ENCODE results near the gene BCL11B. TPM values are rescaled to one million over a fixed set of nuclear protein-coding genes. Genes with fewer than 3 reads are reported as not detected.

The BCL11B gene
- total and polyA plus RNA-seq, 4 donors, result 0.20 to 2.3 (median 0.66) TPM

DNA sequence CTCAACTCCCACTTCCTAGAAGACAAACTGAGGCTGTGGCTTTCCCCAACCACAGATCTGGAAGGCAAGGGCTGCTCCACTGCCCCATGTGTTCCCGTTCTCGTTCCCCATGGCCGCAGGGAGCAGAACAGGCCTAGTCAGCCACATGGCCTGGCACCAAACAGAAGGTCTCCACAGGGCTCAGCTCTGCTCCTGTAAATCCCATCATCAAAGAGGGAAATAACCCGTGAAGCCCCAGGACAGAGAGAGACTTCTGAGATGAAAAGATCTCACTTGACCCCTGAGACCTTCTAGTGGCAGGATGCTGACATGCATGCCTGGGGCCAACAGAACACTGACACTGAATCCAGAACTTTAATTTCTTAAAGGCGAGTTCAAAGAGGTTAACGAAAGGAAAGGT, 68.9 kb downstream of the BCL11B start:
- WGBS, 2 donors, result 83 to 86% methylated on average over 6 of the region's 6 CpGs
- ATAC-seq (ENCODE audit: insufficient read depth, low FRiP score), result no peak
- H3K4me3 ChIP-seq, result no peak overlapping the region
- no peak for DNase-seq
- H3K27me3 ChIP-seq (ENCODE audit: control insufficient read depth in 3 of 3, insufficient read depth in 3 of 3, low read length in 2 of 3), result no peaks in the 10 kb centered on the region
- H3K36me3 ChIP-seq (ENCODE audit: control insufficient read depth in 4 of 4, insufficient read depth in 4 of 4, low read length in 4 of 4), result no peaks in the 10 kb centered on the region
- H3K9me3 ChIP-seq (ENCODE audit: control insufficient read depth in 4 of 4, insufficient read depth in 3 of 4, low read length in 3 of 4), result no peaks in the 10 kb centered on the region
- H3K4me1 ChIP-seq (ENCODE audit: control insufficient read depth in 5 of 5, insufficient read depth in 5 of 5, low read length in 5 of 5), result no peaks in the 10 kb centered on the region
- no peak overlapping the region for H3K27ac ChIP-seq (ENCODE audit: low read depth in 1 of 2, low read length in 1 of 2)
- H3K9ac ChIP-seq (ENCODE audit: insufficient read depth in 1 of 2, low read length in 2 of 2), result no peak overlapping the region
- TF ChIP-seq, protein P1, sequence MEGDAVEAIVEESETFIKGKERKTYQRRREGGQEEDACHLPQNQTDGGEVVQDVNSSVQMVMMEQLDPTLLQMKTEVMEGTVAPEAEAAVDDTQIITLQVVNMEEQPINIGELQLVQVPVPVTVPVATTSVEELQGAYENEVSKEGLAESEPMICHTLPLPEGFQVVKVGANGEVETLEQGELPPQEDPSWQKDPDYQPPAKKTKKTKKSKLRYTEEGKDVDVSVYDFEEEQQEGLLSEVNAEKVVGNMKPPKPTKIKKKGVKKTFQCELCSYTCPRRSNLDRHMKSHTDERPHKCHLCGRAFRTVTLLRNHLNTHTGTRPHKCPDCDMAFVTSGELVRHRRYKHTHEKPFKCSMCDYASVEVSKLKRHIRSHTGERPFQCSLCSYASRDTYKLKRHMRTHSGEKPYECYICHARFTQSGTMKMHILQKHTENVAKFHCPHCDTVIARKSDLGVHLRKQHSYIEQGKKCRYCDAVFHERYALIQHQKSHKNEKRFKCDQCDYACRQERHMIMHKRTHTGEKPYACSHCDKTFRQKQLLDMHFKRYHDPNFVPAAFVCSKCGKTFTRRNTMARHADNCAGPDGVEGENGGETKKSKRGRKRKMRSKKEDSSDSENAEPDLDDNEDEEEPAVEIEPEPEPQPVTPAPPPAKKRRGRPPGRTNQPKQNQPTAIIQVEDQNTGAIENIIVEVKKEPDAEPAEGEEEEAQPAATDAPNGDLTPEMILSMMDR (IDR thresholded peaks at IDR 0.05; ENCODE audit: control extremely low read depth, extremely low read depth), result no peak

DNA sequence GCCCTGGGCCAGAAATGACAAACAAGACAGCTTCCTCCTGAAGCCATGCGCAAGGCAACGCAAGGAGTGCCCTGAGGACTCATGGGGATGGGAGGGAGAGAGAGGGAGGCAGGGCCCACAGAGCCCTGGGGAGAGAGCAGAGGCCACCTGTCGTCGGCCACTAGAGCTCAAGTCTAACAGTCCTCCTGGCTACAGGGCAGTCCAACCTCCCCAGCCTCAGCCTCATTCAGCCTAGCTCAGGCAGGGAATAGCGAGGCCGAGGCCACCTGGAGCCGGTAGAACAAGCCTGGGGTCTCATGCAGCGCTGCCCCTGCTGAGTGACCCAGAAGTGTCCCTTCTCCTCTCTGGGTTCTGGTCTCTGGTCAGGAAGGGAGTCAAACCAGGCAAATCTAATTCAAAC, 69.5 kb downstream of the BCL11B start:
- TF ChIP-seq, protein P1 (IDR thresholded peaks at IDR 0.05; ENCODE audit: control extremely low read depth, extremely low read depth), result no peak
- Histone ChIP-seq H3K4me3 (no peak overlapping the region), H3K9me3 (ENCODE audit: control insufficient read depth in 4 of 4, insufficient read depth in 3 of 4, low read length in 3 of 4) (no peaks in the 10 kb centered on the region), H3K36me3 (ENCODE audit: control insufficient read depth in 4 of 4, insufficient read depth in 4 of 4, low read length in 4 of 4) (no peaks in the 10 kb centered on the region), H3K27ac (ENCODE audit: low read depth in 1 of 2, low read length in 1 of 2) (no peak overlapping the region), H3K9ac (ENCODE audit: insufficient read depth in 1 of 2, low read length in 2 of 2) (no peak overlapping the region), H3K4me1 (ENCODE audit: control insufficient read depth in 5 of 5, insufficient read depth in 5 of 5, low read length in 5 of 5) (no peaks in the 10 kb centered on the region), H3K27me3 (ENCODE audit: control insufficient read depth in 3 of 3, insufficient read depth in 3 of 3, low read length in 2 of 3) (no peaks in the 10 kb centered on the region)
- ATAC-seq (ENCODE audit: insufficient read depth, low FRiP score), result no peak
- no peak for DNase-seq
- WGBS, 2 donors, result 82 to 91% methylated on average over 8 of the region's 8 CpGs

DNA sequence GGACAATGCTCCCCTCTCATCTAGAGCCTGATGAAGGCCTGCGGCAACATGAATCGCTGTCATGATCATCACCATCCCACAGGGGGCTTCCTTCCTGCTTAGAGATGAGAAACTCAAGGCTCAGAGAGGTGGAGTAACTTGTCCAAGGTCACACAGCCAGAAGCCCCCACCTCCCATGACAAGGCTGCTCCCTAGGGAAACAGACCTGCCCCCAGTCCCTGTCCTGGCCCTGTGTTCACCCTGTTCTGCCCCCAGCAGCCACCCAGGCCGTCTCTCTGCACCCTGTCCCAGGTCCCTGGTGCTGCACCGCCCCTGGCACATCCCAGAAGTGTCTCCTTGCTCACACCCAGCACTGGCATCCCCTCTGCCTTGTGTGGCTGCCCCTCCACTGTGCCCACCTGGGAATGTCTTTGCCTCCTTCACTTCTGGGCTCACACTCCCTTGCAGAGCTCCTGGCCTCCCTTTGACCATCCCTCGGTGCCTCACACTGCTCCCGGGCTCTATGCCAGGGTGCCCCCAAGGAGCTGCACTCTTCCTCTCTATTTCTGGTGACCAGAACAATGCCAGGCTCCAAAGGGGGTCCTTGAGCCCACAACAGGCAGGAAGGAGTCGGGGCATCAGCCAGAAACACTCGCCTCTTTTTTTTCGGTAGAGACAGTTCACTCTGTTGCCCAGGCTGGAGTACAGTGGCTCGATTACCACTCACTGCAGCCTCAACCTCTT, 70.5 kb downstream of the BCL11B start:
- WGBS, 2 donors, result 85 to 86% methylated on average over 10 of the region's 10 CpGs
- Histone ChIP-seq H3K4me1 (ENCODE audit: control insufficient read depth in 5 of 5, insufficient read depth in 5 of 5, low read length in 5 of 5) (no peaks in the 10 kb centered on the region), H3K27me3 (ENCODE audit: control insufficient read depth in 3 of 3, insufficient read depth in 3 of 3, low read length in 2 of 3) (no peaks in the 10 kb centered on the region), H3K4me3 (no peak overlapping the region), H3K27ac (ENCODE audit: low read depth in 1 of 2, low read length in 1 of 2) (no peak overlapping the region), H3K9ac (ENCODE audit: insufficient read depth in 1 of 2, low read length in 2 of 2) (no peak overlapping the region), H3K36me3 (ENCODE audit: control insufficient read depth in 4 of 4, insufficient read depth in 4 of 4, low read length in 4 of 4) (no peaks in the 10 kb centered on the region), H3K9me3 (ENCODE audit: control insufficient read depth in 4 of 4, insufficient read depth in 3 of 4, low read length in 3 of 4) (no peaks in the 10 kb centered on the region)
- TF ChIP-seq, protein P1 (IDR thresholded peaks at IDR 0.05; ENCODE audit: control extremely low read depth, extremely low read depth), result no peak
- no peak for ATAC-seq (ENCODE audit: insufficient read depth, low FRiP score)
- DNase-seq, result no peak

DNA sequence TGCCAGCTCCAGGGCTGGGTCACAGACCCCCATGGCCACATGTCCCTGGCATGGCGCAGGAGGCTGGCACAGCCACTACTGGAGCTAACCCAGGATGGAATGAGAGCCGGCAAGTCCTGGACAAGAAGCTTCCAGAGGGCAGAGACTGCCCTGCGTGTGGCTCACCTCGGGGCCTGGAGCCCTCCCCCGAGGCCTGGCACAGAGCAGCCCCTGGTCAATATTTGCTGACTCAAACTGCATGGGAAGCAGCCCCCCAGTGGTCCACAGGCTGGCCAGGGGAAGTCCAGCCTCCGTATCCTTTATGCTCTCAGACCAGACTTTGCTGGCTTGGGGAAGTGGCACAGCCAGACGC, 71.4 kb downstream of the BCL11B start:
- H3K4me3 ChIP-seq, result no peak overlapping the region
- H3K4me1 ChIP-seq (ENCODE audit: control insufficient read depth in 5 of 5, insufficient read depth in 5 of 5, low read length in 5 of 5), result peaks cover 0 to 5% (median under 1%) of the 10 kb centered on the region in 5 donors
- H3K9ac ChIP-seq (ENCODE audit: insufficient read depth in 1 of 2, low read length in 2 of 2), result no peak overlapping the region
- ATAC-seq (ENCODE audit: insufficient read depth, low FRiP score) (no peak), DNase-seq (no peak)
- no peak overlapping the region for H3K27ac ChIP-seq (ENCODE audit: low read depth in 1 of 2, low read length in 1 of 2)
- no peaks in the 10 kb centered on the region for H3K36me3 ChIP-seq (ENCODE audit: control insufficient read depth in 4 of 4, insufficient read depth in 4 of 4, low read length in 4 of 4)
- no peaks in the 10 kb centered on the region for H3K27me3 ChIP-seq (ENCODE audit: control insufficient read depth in 3 of 3, insufficient read depth in 3 of 3, low read length in 2 of 3)
- H3K9me3 ChIP-seq (ENCODE audit: control insufficient read depth in 4 of 4, insufficient read depth in 3 of 4, low read length in 3 of 4), result no peaks in the 10 kb centered on the region
- WGBS, 2 donors, result 78% methylated on average over 7 of the region's 7 CpGs
- TF ChIP-seq, protein P1 (IDR thresholded peaks at IDR 0.05; ENCODE audit: control extremely low read depth, extremely low read depth), result no peak

Measured in lung (tissue), 12 donors.